Islet precursor cell (in vitro differentiated cells): ENCODE results near the gene TIMP2.

Experiments
- DNase-seq: peaks from one replicate; pipeline ENCODE4 v3.0.0-alpha.2; 2018

Gene TIMP2

DNA sequence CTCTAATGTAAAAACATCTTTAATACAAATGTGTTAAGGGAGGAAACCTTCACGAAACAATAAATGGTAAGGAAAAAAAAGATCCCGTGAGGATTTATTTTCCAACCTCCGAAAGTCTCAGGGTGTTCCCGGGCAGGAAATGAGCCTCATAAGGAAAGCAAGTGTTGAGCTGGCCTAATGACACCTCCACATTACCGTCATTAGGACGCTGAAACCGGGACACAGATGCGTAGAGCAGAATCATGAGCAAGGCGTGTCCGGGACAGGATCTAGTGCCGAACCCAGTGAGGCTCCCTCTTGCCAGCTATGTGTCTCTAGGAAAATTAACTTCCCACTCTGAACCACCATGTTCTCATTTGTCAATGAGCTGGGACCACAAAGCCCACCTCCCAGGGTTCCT, 120.4 kb downstream of the TIMP2 start:
- DNase-seq = no peak

DNA sequence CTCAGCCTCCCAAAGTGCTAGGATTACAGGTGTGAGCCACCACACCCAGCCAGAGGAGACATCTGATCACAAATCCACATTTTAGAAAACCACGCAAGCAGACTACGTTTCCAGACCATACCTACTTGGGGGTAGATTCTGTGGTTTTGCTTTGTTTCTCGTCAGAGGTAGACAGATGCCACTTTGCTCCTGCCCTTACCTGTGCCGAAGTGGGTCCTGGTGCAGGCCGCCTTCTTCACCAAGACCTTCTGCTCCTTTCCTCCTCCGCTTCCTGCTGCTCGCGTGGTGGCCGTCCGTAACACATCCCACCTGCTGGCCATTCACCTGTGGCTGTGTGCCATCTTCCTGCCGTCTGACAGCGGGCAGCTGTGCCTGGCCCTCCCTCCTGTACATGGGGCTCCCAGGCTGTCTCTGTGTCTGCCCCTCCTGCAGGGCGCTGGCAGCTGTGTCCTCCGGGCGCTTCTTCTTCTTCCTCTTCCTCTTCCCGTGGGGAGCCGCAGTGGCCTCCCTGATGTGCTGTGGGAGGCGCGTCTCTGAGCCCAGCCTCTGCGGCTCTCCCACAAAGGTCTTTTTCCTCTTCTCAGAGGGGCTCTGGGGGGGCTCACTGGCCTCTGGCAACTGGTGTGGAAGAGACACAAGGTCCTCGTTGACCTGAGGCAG, 121.9 kb downstream of the TIMP2 start:
- no peak for DNase-seq
